Choroid plexus epithelial cell (primary cell): ENCODE results near the gene PRRG2.
A peak's percentile ranks its signal among the peaks of the same experiment; 100 is the strongest.
"Not testable (repeated sequence)": the region's sequence is repeated elsewhere in the genome, so short reads cannot be mapped to it uniquely, and the experiment has no call there.

ENCODE experiments used
- DNase-seq: peaks from one replicate; pipeline ENCODE4 v3.0.0-alpha.2; 2010; ENCODE audit warnings: low read depth
- H3K4me3 ChIP-seq: 2 replicates; pipeline ENCODE4 v1.5.1; 2011; ENCODE audit warnings: low read depth, mild to moderate bottlenecking, control low read depth, low read length, moderate library complexity
- CTCF ChIP-seq: conservative IDR thresholded peaks from 2 replicates; pipeline ENCODE4 v1.5.1; 2011; ENCODE audit warnings: low read depth, mild to moderate bottlenecking, control low read depth, inconsistent platforms, low read length, moderate library complexity

The PRRG2 gene

DNA sequence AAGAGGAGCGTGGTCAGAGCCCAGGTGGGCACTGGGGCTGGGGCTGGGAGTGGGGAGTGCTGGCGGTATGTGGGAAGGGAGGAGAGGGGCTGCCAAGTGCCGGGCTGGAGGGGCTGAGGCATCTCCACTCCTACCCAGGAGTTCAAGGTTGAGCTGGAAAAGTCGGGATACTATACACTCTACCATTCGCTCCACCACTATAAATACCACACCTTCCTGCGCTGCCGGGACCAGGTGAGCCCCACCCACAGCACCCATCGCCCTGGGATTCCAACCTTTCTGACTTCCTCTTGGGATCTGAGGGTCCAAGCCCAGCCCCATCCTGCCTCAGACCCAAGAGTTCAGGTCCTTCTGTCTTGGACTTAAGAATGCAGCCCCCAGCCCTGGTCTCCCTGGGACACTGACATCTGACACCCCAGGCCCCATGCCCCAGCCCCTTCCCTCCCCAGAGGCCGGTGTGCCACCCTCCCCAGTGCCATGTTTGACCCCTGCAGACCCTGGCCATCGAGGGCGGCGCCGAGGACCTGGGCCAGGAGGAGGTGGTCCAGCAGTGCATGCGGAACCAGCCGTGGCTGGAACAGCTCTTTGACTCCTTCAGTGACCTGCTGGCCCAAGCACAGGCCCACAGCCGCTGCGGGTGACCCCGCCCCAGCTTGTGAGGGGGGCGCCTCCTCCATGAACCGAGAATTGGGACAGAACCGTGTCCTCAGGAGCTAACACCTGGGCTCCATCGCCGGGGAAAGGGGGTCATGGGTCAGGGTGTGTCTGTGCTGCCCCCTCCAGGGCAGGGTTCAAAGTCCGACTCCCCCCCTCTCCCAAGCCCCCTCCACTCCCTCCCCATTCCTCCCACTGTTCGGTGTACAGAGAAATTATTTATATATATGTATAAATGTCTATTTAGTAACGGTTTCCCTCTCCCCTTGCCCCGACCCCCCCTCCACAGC, 44.1 kb downstream of the PRRG2 start:
- TF ChIP-seq CTCF, result no peak
- DNase-seq, result no peak
- H3K4me3 ChIP-seq, result no peak overlapping the region

DNA sequence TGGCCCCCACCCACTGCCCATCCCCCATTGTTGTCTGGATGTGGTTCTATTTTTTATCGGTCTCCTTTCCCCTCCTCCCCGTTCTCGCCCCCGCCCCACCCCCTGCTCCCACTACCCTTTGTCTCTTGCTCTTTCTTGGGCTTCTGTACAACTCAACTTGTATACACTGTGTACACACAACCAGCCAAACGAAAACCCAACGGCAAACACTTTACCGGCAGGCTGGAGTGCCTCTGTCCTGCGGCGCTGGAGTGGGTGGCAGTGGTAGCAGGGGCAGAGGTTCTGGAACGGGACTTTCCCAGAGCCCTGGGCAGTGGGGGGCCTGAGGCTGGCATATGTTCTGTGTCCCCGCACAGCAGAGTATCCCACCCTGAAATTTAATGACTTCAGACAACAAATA, 45.1 kb downstream of the PRRG2 start:
- no peak for TF ChIP-seq CTCF
- no peak for DNase-seq
- no peak overlapping the region for H3K4me3 ChIP-seq

- DNase-seq, result no peak
- H3K4me3 ChIP-seq, result no peak overlapping the region
- no peak for TF ChIP-seq CTCF
Measured at GRCh38 chr19:49629659-49630058, 48.5 kb downstream of the PRRG2 start.

DNA sequence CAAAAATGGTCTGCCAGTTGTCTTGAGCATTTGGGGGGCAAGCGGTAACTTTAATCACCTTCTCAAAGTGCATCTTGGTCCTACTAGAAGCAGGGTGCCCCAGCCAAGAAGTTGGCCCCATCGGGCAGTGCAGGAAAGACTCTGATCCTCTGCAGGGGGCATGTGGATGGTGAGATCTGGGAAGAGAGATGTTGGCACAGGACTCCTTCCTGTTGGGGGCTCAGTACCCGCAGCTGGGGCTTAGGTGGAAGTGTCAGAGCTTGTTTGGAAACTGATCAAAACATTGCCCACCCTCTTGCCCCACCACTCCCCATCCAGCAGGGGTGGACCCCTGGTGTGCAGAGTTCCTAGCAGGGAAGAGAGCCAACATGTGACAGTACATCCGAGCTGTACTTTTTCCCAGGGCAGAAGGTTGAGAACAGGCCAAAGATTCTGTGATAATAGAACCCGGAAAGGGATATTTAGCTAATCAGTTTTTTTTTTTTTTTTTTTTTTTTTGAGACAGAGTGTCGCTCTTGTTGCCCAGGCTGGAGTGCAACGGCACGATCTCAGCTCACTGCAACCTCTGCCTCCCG, 50.0 kb downstream of the PRRG2 start:
- no peak for TF ChIP-seq CTCF
- no peak overlapping the region for H3K4me3 ChIP-seq
- DNase-seq, result no peak

DNA sequence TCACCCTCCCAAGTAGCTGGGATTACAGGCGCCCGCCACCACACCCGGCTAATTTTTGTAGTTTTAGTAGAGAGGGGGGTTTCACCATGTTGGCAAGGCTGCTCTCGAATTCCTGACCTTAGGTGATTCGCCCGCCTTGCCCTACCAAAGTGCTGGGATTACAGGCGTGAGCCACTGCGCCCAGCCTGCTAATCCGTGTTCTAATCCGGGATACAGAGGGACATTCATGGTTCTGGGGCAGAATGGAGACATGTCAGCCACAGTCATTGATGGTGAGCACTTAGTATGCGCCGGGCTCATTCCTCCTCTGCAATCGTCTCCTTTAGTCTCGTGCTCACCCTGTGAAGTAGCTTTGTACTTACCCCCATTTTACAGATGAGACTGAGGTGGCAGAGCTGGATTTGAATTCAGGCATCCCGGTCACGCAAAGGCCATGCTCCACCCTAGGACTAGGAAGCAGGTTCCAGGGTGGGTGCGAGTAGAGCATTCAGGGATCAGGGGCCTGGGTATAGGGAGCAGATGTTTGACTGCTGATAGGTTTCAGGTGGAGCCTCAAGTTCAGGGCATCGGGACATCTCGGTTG, 50.6 kb downstream of the PRRG2 start:
- H3K4me3 ChIP-seq, result no peak overlapping the region
- no peak for DNase-seq
- no peak for TF ChIP-seq CTCF

- no peak for TF ChIP-seq CTCF
- no peak overlapping the region for H3K4me3 ChIP-seq
- no peak for DNase-seq
Measured at GRCh38 chr19:49632576-49632975, 51.5 kb downstream of the PRRG2 start.

DNA sequence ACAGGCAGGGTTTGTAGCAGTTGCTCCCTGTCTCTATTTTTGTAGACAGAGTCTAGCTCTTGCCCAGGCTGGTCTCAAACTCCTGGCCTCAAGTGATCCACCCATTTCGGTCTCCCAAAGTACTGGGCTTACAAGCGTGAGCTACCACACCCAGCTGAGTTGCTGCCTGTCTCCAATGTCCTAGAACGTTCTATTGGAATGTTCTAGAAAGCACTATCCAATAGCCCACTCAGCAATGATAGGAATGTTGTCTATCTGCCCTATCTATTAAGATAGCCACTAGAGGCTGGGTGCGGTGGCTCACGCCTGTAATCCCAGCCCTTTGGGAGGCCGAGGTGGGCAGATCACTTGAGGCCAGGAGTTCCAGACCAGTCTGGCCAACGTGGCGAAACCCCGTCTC, 52.2 kb downstream of the PRRG2 start:
- peak; percentile 58 for DNase-seq

More for the DNA sequence above, 52.2 kb downstream of the PRRG2 start:
- H3K4me3 ChIP-seq, result not testable (repeated sequence)
